ENCODE measurements around the gene LSM14B.

Gene LSM14B

GRCh38 chr20:62089393-62089792 is 32.9 kb upstream of the LSM14B start (continued):
- TF ChIP-seq, protein P1, sequence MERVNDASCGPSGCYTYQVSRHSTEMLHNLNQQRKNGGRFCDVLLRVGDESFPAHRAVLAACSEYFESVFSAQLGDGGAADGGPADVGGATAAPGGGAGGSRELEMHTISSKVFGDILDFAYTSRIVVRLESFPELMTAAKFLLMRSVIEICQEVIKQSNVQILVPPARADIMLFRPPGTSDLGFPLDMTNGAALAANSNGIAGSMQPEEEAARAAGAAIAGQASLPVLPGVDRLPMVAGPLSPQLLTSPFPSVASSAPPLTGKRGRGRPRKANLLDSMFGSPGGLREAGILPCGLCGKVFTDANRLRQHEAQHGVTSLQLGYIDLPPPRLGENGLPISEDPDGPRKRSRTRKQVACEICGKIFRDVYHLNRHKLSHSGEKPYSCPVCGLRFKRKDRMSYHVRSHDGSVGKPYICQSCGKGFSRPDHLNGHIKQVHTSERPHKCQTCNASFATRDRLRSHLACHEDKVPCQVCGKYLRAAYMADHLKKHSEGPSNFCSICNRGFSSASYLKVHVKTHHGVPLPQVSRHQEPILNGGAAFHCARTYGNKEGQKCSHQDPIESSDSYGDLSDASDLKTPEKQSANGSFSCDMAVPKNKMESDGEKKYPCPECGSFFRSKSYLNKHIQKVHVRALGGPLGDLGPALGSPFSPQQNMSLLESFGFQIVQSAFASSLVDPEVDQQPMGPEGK (CRISPR knock-in tag; IDR thresholded peaks at IDR 0.05; ENCODE audit: borderline replicate concordance): no peak

- TF ChIP-seq ZFP30 (CRISPR knock-in tag; IDR thresholded peaks at IDR 0.05) (no peak), TOX (CRISPR knock-in tag; IDR thresholded peaks at IDR 0.05; ENCODE audit: borderline replicate concordance) (no peak), ESRRG (CRISPR knock-in tag; IDR thresholded peaks at IDR 0.05) (no peak), ZC3H10 (CRISPR knock-in tag; IDR thresholded peaks at IDR 0.05) (no peak), SNAI2 (CRISPR knock-in tag; IDR thresholded peaks at IDR 0.05) (no peak), ZNF565 (CRISPR knock-in tag; conservative IDR thresholded peaks at IDR 0.05; ENCODE audit: low read depth) (no peak), GLIS3 (CRISPR knock-in tag; IDR thresholded peaks at IDR 0.05) (no peak), ISL1 (CRISPR knock-in tag; IDR thresholded peaks at IDR 0.05) (no peak), PPARA (CRISPR knock-in tag; IDR thresholded peaks at IDR 0.05; ENCODE audit: borderline replicate concordance) (no peak), RARB (CRISPR knock-in tag; IDR thresholded peaks at IDR 0.05) (no peak), ZFP3 (CRISPR knock-in tag; IDR thresholded peaks at IDR 0.05) (no peak), CSDC2 (CRISPR knock-in tag; IDR thresholded peaks at IDR 0.05) (no peak)
- TF ChIP-seq, protein P2, sequence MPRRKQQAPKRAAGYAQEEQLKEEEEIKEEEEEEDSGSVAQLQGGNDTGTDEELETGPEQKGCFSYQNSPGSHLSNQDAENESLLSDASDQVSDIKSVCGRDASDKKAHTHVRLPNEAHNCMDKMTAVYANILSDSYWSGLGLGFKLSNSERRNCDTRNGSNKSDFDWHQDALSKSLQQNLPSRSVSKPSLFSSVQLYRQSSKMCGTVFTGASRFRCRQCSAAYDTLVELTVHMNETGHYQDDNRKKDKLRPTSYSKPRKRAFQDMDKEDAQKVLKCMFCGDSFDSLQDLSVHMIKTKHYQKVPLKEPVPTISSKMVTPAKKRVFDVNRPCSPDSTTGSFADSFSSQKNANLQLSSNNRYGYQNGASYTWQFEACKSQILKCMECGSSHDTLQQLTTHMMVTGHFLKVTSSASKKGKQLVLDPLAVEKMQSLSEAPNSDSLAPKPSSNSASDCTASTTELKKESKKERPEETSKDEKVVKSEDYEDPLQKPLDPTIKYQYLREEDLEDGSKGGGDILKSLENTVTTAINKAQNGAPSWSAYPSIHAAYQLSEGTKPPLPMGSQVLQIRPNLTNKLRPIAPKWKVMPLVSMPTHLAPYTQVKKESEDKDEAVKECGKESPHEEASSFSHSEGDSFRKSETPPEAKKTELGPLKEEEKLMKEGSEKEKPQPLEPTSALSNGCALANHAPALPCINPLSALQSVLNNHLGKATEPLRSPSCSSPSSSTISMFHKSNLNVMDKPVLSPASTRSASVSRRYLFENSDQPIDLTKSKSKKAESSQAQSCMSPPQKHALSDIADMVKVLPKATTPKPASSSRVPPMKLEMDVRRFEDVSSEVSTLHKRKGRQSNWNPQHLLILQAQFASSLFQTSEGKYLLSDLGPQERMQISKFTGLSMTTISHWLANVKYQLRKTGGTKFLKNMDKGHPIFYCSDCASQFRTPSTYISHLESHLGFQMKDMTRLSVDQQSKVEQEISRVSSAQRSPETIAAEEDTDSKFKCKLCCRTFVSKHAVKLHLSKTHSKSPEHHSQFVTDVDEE (CRISPR knock-in tag; IDR thresholded peaks at IDR 0.05): no peak
- no peak for ATAC-seq
Measured at GRCh38 chr20:62096421-62097380, 25.6 kb upstream of the LSM14B start.

- ATAC-seq: no peak
- TF ChIP-seq ISL1 (CRISPR knock-in tag; IDR thresholded peaks at IDR 0.05): no peak
- TF ChIP-seq OSR1 (CRISPR knock-in tag; IDR thresholded peaks at IDR 0.05): no peak
- TF ChIP-seq, protein P3, sequence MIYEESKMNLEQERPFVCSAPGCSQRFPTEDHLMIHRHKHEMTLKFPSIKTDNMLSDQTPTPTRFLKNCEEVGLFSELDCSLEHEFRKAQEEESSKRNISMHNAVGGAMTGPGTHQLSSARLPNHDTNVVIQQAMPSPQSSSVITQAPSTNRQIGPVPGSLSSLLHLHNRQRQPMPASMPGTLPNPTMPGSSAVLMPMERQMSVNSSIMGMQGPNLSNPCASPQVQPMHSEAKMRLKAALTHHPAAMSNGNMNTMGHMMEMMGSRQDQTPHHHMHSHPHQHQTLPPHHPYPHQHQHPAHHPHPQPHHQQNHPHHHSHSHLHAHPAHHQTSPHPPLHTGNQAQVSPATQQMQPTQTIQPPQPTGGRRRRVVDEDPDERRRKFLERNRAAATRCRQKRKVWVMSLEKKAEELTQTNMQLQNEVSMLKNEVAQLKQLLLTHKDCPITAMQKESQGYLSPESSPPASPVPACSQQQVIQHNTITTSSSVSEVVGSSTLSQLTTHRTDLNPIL (CRISPR knock-in tag; IDR thresholded peaks at IDR 0.05; ENCODE audit: low read depth): no peak
- no peak for TF ChIP-seq TOX (CRISPR knock-in tag; IDR thresholded peaks at IDR 0.05; ENCODE audit: borderline replicate concordance)
- TF ChIP-seq ZFP3 (CRISPR knock-in tag; IDR thresholded peaks at IDR 0.05): no peak
- no peak for TF ChIP-seq TCF4 (CRISPR knock-in tag; IDR thresholded peaks at IDR 0.05; ENCODE audit: borderline replicate concordance)
- TF ChIP-seq ZNF70 (CRISPR knock-in tag; IDR thresholded peaks at IDR 0.05): no peak
- TF ChIP-seq, protein P4, sequence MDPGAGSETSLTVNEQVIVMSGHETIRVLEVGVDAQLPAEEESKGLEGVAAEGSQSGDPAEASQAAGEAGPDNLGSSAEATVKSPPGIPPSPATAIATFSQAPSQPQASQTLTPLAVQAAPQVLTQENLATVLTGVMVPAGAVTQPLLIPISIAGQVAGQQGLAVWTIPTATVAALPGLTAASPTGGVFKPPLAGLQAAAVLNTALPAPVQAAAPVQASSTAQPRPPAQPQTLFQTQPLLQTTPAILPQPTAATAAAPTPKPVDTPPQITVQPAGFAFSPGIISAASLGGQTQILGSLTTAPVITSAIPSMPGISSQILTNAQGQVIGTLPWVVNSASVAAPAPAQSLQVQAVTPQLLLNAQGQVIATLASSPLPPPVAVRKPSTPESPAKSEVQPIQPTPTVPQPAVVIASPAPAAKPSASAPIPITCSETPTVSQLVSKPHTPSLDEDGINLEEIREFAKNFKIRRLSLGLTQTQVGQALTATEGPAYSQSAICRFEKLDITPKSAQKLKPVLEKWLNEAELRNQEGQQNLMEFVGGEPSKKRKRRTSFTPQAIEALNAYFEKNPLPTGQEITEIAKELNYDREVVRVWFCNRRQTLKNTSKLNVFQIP (CRISPR knock-in tag; IDR thresholded peaks at IDR 0.05; ENCODE audit: borderline replicate concordance, low read depth): no peak
- TF ChIP-seq, protein P1 (CRISPR knock-in tag; IDR thresholded peaks at IDR 0.05; ENCODE audit: borderline replicate concordance): no peak
- no peak for TF ChIP-seq ESRRG (CRISPR knock-in tag; IDR thresholded peaks at IDR 0.05)
- no peak for TF ChIP-seq ZNF8 (CRISPR knock-in tag; IDR thresholded peaks at IDR 0.05)
Measured at GRCh38 chr20:62097881-62098407, 24.3 kb upstream of the LSM14B start.

Measured in SK-N-SH treated with all-trans-retinoic acid at 6 μM for 48 hours (cell line).